ENCODE data around the gene WFDC10B. TPM values are rescaled to one million over a fixed set of nuclear protein-coding genes. Genes with fewer than 3 reads are reported as not detected.
"Not testable (repeated sequence)": the region's sequence is repeated elsewhere in the genome, so short reads cannot be mapped to it uniquely, and the experiment has no call there.

Gene WFDC10B
- total RNA-seq, 8 experiments from 2014 or later: not detected

- Histone ChIP-seq H3K4me3 (no peak overlapping the region), H3K27ac (no peak overlapping the region), H3K4me1 (replicated peaks in 1 of 2) (no peaks in the 10 kb centered on the region)
- in situ Hi-C loops (cut with MboI; ENCODE audit: low pct_unique_long_range_greater_than_20kb in 2 of 9, low sequenced_read_pairs in 9 of 9, unreplicated experiment in 9 of 9): no loop called here
- ATAC-seq (replicated peaks in 6 of 8): no peak
- WGBS, 10 experiments: 27 to 97% (median 68%) methylated on average over 2 to 4 of the region's 4 CpGs; no CpG with 5 or more reads in 3 of the 10 experiments
Observed at GRCh38 chr20:45701104-45701503, 3.7 kb downstream of the WFDC10B start.

GRCh38 chr20:45695496-45695895 is 9.3 kb downstream of the WFDC10B start:
- no peak for ATAC-seq (replicated peaks in 6 of 8)
- 0 to 100% (median 77%) methylated on average over 1 to 2 of the region's 2 CpGs; no CpG with 5 or more reads in 1 of the 10 experiments for WGBS, 10 experiments

GRCh38 chr20:45693346-45693745 is 11.5 kb downstream of the WFDC10B start:
- not testable (repeated sequence) for ATAC-seq (replicated peaks in 6 of 8)

More at GRCh38 chr20:45695496-45695895, 9.3 kb downstream of the WFDC10B start:
- Histone ChIP-seq H3K27ac (no peak overlapping the region), H3K4me3 (no peak overlapping the region), H3K4me1 (replicated peaks in 1 of 2) (no peaks in the 10 kb centered on the region)
- in situ Hi-C loops (cut with MboI; ENCODE audit: low pct_unique_long_range_greater_than_20kb in 2 of 9, low sequenced_read_pairs in 9 of 9, unreplicated experiment in 9 of 9): no loop called here

GRCh38 chr20:45685896-45686295 is 18.9 kb downstream of the WFDC10B start:
- Histone ChIP-seq H3K4me1 (replicated peaks in 1 of 2) (no peaks in the 10 kb centered on the region), H3K27ac (no peak overlapping the region), H3K4me3 (no peak overlapping the region)
- in situ Hi-C loops (cut with MboI; ENCODE audit: low pct_unique_long_range_greater_than_20kb in 2 of 9, low sequenced_read_pairs in 9 of 9, unreplicated experiment in 9 of 9): no loop called here
- ATAC-seq (replicated peaks in 6 of 8): peak in 3 of 8 experiments; percentile 58 to 82 (median 62)
- WGBS, 10 experiments: 7 to 92% (median 65%) methylated on average over 1 to 3 of the region's 3 CpGs; no CpG with 5 or more reads in 5 of the 10 experiments

More at GRCh38 chr20:45693346-45693745, 11.5 kb downstream of the WFDC10B start:
- 20 to 80% methylated on average over 1 of the region's 12 CpGs; no CpG with 5 or more reads in 8 of the 10 experiments for WGBS, 10 experiments
- H3K27ac ChIP-seq; H3K4me1 ChIP-seq (replicated peaks in 1 of 2); in situ Hi-C loops (cut with MboI; ENCODE audit: low pct_unique_long_range_greater_than_20kb in 2 of 9, low sequenced_read_pairs in 9 of 9, unreplicated experiment in 9 of 9); H3K4me3 ChIP-seq: not testable (repeated sequence)

- ATAC-seq (replicated peaks in 6 of 8): no peak
- in situ Hi-C loops (cut with MboI; ENCODE audit: low pct_unique_long_range_greater_than_20kb in 2 of 9, low sequenced_read_pairs in 9 of 9, unreplicated experiment in 9 of 9): no loop called here
- Histone ChIP-seq H3K4me3 (no peak overlapping the region), H3K27ac (no peak overlapping the region), H3K4me1 (replicated peaks in 1 of 2) (no peaks in the 10 kb centered on the region)
Observed at GRCh38 chr20:45679650-45680049, 25.2 kb downstream of the WFDC10B start.

- H3K4me3 ChIP-seq: no peak overlapping the region
- ATAC-seq (replicated peaks in 6 of 8): peak in 2 of 8 experiments; percentile 63 to 66
- in situ Hi-C loops (cut with MboI; ENCODE audit: low pct_unique_long_range_greater_than_20kb in 2 of 9, low sequenced_read_pairs in 9 of 9, unreplicated experiment in 9 of 9): no loop called here
- H3K27ac ChIP-seq: no peak overlapping the region
- no peaks in the 10 kb centered on the region for H3K4me1 ChIP-seq (replicated peaks in 1 of 2)
Observed at GRCh38 chr20:45672765-45673164, 32.1 kb downstream of the WFDC10B start.

- no peak within 1 kb of the TSS for H3K4me3 ChIP-seq
- no CpG with 5 or more reads among the region's 1 CpG for WGBS, 10 experiments
- ATAC-seq (replicated peaks in 6 of 8): peak in 1 of 8 experiments; percentile 21
- H3K27ac ChIP-seq: no peak within 1 kb of the TSS
- H3K4me1 ChIP-seq (replicated peaks in 1 of 2): no peaks in the 10 kb centered on the region
- in situ Hi-C loops (cut with MboI; ENCODE audit: low pct_unique_long_range_greater_than_20kb in 2 of 9, low sequenced_read_pairs in 9 of 9, unreplicated experiment in 9 of 9): no loop called here
Observed at GRCh38 chr20:45670139-45670538, 34.7 kb downstream of the WFDC10B start, which contains the start of gene WFDC11. Gene WFDC11 (minus strand): TSS chr20:45670239. CDS start chr20:45650600, 19,639 bp downstream.

- H3K27ac ChIP-seq; ATAC-seq (replicated peaks in 6 of 8); H3K4me3 ChIP-seq; H3K4me1 ChIP-seq (replicated peaks in 1 of 2); in situ Hi-C loops (cut with MboI; ENCODE audit: low pct_unique_long_range_greater_than_20kb in 2 of 9, low sequenced_read_pairs in 9 of 9, unreplicated experiment in 9 of 9): not testable (repeated sequence)
- no CpG with 5 or more reads among the region's 3 CpGs for WGBS, 10 experiments
Observed at GRCh38 chr20:45657038-45657437, 47.8 kb downstream of the WFDC10B start.

- 20 to 100% (median 60%) methylated on average over 1 to 4 of the region's 7 CpGs; no CpG with 5 or more reads in 5 of the 10 experiments for WGBS, 10 experiments
- H3K27ac ChIP-seq; ATAC-seq (replicated peaks in 6 of 8); in situ Hi-C loops (cut with MboI; ENCODE audit: low pct_unique_long_range_greater_than_20kb in 2 of 9, low sequenced_read_pairs in 9 of 9, unreplicated experiment in 9 of 9); H3K4me3 ChIP-seq; H3K4me1 ChIP-seq (replicated peaks in 1 of 2): not testable (repeated sequence)
Observed at GRCh38 chr20:45651726-45652125, 53.1 kb downstream of the WFDC10B start.

- in situ Hi-C loops (cut with MboI; ENCODE audit: low pct_unique_long_range_greater_than_20kb in 2 of 9, low sequenced_read_pairs in 9 of 9, unreplicated experiment in 9 of 9): no loop called here
- no peak for ATAC-seq (replicated peaks in 6 of 8)
Observed at GRCh38 chr20:45649312-45649863, 55.4 kb downstream of the WFDC10B start.

GRCh38 chr20:45647441-45648050 is 57.3 kb downstream of the WFDC10B start:
- no peaks in the 10 kb centered on the region for H3K4me1 ChIP-seq (replicated peaks in 1 of 2)
- WGBS, 10 experiments: 0% methylated on average over 1 of the region's 1 CpG; no CpG with 5 or more reads in 9 of the 10 experiments
- no peak overlapping the region for H3K27ac ChIP-seq
- ATAC-seq (replicated peaks in 6 of 8): no peak
- no peak overlapping the region for H3K4me3 ChIP-seq
- in situ Hi-C loops (cut with MboI; ENCODE audit: low pct_unique_long_range_greater_than_20kb in 2 of 9, low sequenced_read_pairs in 9 of 9, unreplicated experiment in 9 of 9): no loop called here

More at GRCh38 chr20:45649312-45649863, 55.4 kb downstream of the WFDC10B start:
- WGBS, 10 experiments: 14 to 88% (median 58%) methylated on average over 1 to 6 of the region's 6 CpGs
- Histone ChIP-seq H3K4me1 (replicated peaks in 1 of 2) (no peaks in the 10 kb centered on the region), H3K27ac (no peak overlapping the region), H3K4me3 (no peak overlapping the region)

- ATAC-seq (replicated peaks in 6 of 8): peak in 1 of 8 experiments; percentile 84
- in situ Hi-C loops (cut with MboI; ENCODE audit: low pct_unique_long_range_greater_than_20kb in 2 of 9, low sequenced_read_pairs in 9 of 9, unreplicated experiment in 9 of 9): no loop called here
- 25 to 100% (median 83%) methylated on average over 1 to 2 of the region's 3 CpGs; no CpG with 5 or more reads in 6 of the 10 experiments for WGBS, 10 experiments
- H3K4me3 ChIP-seq: no peak overlapping the region
- no peaks in the 10 kb centered on the region for H3K4me1 ChIP-seq (replicated peaks in 1 of 2)
- no peak overlapping the region for H3K27ac ChIP-seq
Observed at GRCh38 chr20:45646875-45647274, 57.9 kb downstream of the WFDC10B start.

- ATAC-seq (replicated peaks in 6 of 8); H3K27ac ChIP-seq; H3K4me1 ChIP-seq (replicated peaks in 1 of 2); H3K4me3 ChIP-seq; in situ Hi-C loops (cut with MboI; ENCODE audit: low pct_unique_long_range_greater_than_20kb in 2 of 9, low sequenced_read_pairs in 9 of 9, unreplicated experiment in 9 of 9): not testable (repeated sequence)
- no CpG with 5 or more reads among the region's 28 CpGs for WGBS, 10 experiments
Observed at GRCh38 chr20:45645869-45646268, 59.0 kb downstream of the WFDC10B start.

- H3K4me1 ChIP-seq (replicated peaks in 1 of 2); H3K4me3 ChIP-seq; H3K27ac ChIP-seq; ATAC-seq (replicated peaks in 6 of 8); in situ Hi-C loops (cut with MboI; ENCODE audit: low pct_unique_long_range_greater_than_20kb in 2 of 9, low sequenced_read_pairs in 9 of 9, unreplicated experiment in 9 of 9): not testable (repeated sequence)
- WGBS, 10 experiments: 83 to 100% (median 100%) methylated on average over 1 to 2 of the region's 24 CpGs; no CpG with 5 or more reads in 6 of the 10 experiments
Observed at GRCh38 chr20:45641076-45641475, 63.7 kb downstream of the WFDC10B start.
